Right ventricle myocardium superior (tissue), 1 donor: ENCODE results near the gene USH2A. TPM values are rescaled to one million over a fixed set of nuclear protein-coding genes. Genes with fewer than 3 reads are reported as not detected.

Source experiments
- ATAC-seq: fragments of 200-7000 bp; cut with Tn5 transposase; one replicate; pipeline ENCODE4 v1.9.1; 2020; ENCODE audit warnings: mild to moderate bottlenecking; ENCODE audit not compliant: poor library complexity
- DNase-seq: peaks from one replicate; pipeline ENCODE4 v3.0.0-alpha.2; 2020
- intact Hi-C: fragments of 100-400 bp; cut with DNase I; formaldehyde crosslinking; loops from one replicate; pipeline ENCODE4 v1.11.2; 2022
- total RNA-seq: library from RNA; stranded (reverse); fragmentation: NEBNext Ultra II Directional; extraction: Animal tissue kit (Norgen Biotek cat#: 25700); gene quantifications from one replicate; pipeline ENCODE4 v1.2.1, GENCODE V29; 2021
- donor health status: DM: no; HTN: yes; CAD: no; lungs with severe emphysema.

The USH2A gene
- total RNA-seq, 1 donor from 2014 or later = 2.7 TPM

GRCh38 chr1:216086678-216087077 lies 336.6 kb downstream of the USH2A start:
- intact Hi-C loops = no loop called here
- ATAC-seq (no peak), DNase-seq (no peak)

DNA sequence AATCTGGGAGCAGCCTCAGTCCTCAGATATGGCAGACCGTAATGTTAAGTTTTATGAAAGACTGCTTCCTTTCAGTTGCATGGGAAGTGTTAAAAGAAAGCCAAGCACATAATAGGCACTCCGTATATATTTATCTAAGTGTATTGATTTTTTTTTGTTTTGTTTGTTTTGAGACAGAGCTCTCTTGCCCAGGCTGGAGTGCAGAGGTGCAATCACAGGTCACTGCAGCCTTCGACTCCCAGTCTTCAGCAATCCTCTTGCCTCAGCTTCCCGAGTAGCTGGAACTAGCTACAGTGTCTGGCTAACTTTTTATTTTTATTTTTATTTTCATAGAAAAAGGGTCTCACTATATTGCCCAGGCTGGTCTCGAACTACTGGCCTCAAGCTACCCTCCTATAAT lies 341.8 kb downstream of the USH2A start:
- intact Hi-C loops = no loop called here
- no peak for ATAC-seq
- no peak for DNase-seq

DNA sequence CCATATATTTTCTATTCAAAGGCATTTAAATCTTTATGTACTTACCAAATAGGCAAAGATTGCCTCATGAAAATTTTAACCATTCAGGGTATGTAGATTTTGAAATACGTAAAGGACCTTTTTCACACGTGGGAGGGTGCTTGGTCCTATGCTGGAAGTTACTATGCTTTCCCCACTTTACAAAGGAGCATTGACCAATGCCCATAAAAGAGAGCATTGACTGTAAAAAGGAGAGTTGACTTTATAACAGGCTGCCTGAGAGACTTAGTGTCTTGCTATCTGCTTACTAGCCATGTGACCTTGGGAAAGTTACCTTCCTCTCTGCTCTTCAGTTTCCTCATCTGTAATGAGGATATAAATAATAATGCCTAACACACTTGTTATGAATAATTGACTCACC lies 346.5 kb downstream of the USH2A start:
- intact Hi-C loops = no loop called here
- no peak for DNase-seq
- ATAC-seq = no peak

DNA sequence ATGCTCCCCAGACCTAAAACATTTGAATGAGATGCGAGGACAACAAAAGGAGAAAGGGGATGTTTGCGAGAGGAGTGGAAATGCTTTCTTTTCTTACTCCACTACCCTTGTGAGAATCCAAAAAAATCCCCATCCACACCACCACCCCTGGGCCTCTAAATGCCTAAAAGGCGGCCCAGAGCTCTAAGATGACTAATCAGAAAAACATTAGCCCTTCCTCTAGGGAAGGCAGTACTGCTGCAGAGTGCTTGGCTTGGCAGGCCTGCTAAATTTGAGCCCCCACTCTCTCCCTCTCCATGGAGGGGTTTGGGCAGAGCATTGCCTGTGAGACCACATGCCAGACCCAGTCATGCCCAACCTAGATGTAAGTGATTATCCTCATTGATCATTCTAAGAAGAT lies 347.9 kb downstream of the USH2A start:
- intact Hi-C loops = no loop called here
- ATAC-seq = no peak
- DNase-seq = no peak

DNA sequence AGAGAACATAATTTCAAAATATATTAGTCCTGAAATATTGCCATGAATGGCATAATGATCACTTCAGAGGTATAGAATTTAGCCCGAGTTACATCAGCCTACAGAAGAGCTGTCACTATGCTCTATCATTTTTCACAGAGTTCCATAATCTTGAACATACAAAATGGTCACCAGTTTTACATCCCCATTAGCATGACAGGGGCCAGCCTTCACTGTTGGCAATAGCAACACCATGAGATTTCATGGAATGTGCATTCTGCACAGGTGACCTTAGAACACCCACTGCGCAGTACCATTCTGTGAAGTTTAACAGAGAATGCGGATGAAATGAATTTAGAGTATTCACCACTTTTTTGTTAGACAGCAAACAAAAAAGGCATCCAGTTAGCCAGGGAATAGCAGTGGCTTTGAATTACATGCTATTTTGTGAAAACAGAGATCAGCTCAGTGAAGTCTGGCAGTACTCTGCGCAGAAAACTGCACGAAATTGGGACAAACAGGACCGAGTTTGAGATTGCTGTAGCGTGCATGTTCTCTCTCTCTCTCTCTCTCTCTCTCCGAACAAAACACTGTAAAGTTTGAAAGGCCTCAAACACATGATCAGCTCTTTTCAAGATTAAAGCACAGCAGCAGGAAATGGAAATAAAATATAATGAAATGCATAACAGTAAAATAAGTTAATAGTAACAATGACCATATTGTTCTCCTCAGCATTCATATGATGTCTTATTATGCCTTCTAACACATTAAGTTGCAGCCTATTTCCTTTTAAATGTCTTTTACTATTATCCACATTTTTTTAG lies 349.3 kb downstream of the USH2A start:
- intact Hi-C loops = no loop called here
- no peak for DNase-seq
- ATAC-seq = no peak

GRCh38 chr1:216071262-216071661 lies 352.0 kb downstream of the USH2A start:
- intact Hi-C loops = no loop called here
- DNase-seq = no peak
- ATAC-seq = no peak

DNA sequence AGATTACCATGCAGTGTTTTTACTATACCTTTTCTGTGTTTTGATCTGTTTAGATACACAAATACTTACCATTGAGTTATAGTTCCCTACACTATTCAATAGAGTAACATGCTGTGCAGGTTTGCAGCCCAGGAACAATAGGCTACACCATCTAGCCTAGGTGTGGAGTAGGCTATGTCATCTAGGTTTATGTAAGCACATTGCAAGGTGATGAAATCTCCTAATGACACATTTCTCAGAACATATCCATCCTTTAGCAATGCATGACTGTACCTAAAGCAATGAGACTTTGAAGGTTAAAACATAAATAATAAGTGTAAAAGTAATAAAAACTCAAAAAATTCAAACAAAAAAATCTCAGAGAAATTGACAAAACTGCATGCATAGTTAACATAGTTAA lies 358.6 kb downstream of the USH2A start:
- intact Hi-C loops = no loop called here
- DNase-seq (no peak), ATAC-seq (no peak)

- intact Hi-C loops = no loop called here
- ATAC-seq (no peak), DNase-seq (no peak)
These were observed 365.3 kb downstream of the USH2A start for GRCh38 chr1:216057947-216058346.

GRCh38 chr1:216057063-216057462 lies 366.2 kb downstream of the USH2A start:
- intact Hi-C loops = no loop called here
- DNase-seq (no peak), ATAC-seq (no peak)

- intact Hi-C loops = no loop called here
- no peak for ATAC-seq
- no peak for DNase-seq
These were observed 368.2 kb downstream of the USH2A start for GRCh38 chr1:216055004-216055403.

DNA sequence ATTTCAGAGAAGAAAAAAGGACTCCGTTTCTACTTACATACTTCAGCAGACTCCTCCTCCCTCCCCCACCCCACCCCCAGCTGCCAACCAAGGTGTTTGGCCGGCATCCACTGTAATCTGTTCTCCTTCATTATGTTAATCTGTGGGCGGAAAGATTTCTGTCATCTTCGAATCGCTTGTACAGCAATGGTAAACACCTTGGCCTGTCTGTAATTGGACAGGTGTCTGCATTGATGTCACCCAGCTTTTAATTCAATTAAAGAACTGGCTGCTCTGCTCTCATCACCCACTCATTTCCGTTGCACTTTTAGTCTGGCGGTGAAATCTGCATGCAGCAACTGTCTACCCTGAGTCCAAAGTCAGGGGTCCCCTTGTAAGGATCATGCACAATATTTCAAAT lies 368.6 kb downstream of the USH2A start:
- DNase-seq (no peak), ATAC-seq (no peak)
- intact Hi-C loops = no loop called here

GRCh38 chr1:216051071-216051470 lies 372.2 kb downstream of the USH2A start:
- DNase-seq (no peak), ATAC-seq (no peak)
- intact Hi-C loops = no loop called here

DNA sequence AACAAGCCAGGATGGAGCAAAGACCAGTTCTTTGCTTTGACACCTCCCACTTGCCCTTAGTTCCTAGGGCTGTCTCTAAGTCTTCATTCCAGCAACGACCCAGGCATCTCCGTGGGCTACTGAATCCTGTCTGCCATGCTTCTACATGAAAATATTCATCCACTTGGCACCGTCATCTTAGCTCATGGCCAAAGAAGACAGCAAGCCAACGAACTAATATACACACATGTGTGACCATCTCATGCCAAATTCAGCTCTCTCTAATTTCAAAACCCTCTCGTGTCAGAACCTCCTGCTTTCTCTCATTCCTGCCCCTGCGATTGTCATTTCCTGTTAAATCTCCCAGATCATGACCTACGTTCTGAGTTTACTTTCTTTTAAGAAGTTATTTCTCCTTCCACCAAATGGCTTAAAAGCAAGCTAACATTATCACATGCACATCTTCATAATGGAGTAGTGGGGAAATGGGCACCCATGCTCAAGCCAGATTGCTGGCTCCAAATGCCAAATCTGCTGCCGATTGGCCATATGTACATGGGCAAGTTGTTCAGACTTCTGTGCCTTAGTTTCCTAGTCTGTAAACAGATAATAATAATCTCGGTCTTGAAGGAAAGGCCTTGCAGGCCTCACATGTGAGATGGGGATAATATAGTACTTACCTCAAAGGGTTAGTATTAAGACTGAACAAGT lies 373.4 kb downstream of the USH2A start:
- no peak for ATAC-seq
- no peak for DNase-seq
- intact Hi-C loops = no loop called here

- ATAC-seq = no peak
- intact Hi-C loops = no loop called here
- no peak for DNase-seq
These were observed 375.3 kb downstream of the USH2A start for GRCh38 chr1:216047811-216048572.

GRCh38 chr1:216046336-216046735 lies 376.9 kb downstream of the USH2A start:
- no peak for ATAC-seq
- DNase-seq = no peak
- intact Hi-C loops = no loop called here

DNA sequence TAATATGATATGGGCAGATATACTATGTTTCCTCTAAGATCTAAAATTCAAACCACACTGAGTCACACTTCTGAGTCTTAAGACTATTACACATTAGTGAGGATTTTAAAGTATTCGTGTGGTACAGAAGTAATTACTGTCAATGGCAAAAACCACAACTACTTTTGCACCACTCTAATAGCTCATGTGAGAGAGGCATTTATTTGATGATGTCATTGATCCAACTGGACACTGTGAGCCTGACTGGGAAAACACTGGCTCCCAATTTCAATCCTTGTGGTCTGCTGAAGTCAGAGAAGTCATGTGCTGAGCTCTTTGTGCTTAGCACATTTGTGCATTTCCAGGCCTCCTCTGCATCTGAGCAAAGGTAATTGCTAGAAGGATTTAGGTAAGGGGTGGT lies 377.8 kb downstream of the USH2A start:
- DNase-seq (no peak), ATAC-seq (no peak)
- intact Hi-C loops = no loop called here

DNA sequence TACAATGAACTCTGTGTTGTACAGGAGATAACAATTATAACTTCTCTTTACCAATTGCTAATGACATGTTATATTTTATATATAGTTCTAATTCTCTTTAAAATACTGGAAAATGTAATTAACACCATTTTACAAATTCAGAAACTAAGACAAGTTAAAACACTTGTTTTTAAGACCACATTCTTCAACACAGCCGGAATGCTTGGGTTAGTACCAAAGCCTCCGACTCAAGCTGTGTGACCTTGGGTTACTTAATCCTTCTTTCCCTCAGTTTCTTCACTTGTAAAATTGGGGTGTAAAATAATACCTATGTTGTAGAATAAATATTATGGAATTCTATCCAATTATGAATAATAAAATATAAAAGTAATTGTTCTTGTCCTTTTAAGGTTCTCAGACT lies 378.7 kb downstream of the USH2A start:
- intact Hi-C loops = no loop called here
- ATAC-seq = no peak
- DNase-seq = no peak

GRCh38 chr1:216034506-216034905 lies 388.7 kb downstream of the USH2A start:
- no peak for ATAC-seq
- intact Hi-C loops = no loop called here

DNA sequence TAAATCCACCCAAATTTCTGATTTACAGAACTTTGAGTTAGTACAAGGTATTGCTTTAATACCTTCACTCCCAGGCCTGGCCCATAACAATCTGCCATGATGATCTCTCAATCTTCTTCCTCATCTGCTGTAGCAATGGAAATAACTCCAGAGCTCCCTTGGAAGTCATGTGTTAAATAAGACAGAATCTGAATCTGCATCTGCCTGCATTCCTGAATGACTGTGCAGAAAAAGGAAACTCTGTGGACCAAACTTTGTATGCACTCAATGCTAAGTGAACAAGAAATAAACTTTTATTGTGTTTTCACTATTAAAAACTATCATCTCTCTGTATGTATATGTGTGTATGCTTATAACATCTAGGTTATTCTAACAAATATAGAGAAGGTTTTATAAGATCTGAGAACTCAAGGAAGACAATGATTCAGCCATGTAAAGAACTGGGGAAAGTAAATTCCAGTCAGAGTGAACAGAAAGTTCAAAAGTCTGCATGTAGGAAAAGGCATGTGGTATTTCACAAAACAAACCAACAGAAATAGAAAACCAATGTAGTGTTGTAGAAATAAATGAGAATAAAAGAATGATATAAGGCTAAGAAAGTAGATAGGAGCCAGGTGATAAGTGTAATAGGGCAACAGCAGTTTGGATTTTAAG lies 390.2 kb downstream of the USH2A start:
- intact Hi-C loops = no loop called here
- no peak for ATAC-seq

More at GRCh38 chr1:216034506-216034905, 388.7 kb downstream of the USH2A start:
- DNase-seq = no peak

More for the DNA sequence above, 390.2 kb downstream of the USH2A start:
- DNase-seq = no peak
